Measurements from ENCODE around the gene RIPPLY3.
"Not testable (repeated sequence)": the region's sequence is repeated elsewhere in the genome, so short reads cannot be mapped to it uniquely, and the experiment has no call there.

Gene RIPPLY3

DNA sequence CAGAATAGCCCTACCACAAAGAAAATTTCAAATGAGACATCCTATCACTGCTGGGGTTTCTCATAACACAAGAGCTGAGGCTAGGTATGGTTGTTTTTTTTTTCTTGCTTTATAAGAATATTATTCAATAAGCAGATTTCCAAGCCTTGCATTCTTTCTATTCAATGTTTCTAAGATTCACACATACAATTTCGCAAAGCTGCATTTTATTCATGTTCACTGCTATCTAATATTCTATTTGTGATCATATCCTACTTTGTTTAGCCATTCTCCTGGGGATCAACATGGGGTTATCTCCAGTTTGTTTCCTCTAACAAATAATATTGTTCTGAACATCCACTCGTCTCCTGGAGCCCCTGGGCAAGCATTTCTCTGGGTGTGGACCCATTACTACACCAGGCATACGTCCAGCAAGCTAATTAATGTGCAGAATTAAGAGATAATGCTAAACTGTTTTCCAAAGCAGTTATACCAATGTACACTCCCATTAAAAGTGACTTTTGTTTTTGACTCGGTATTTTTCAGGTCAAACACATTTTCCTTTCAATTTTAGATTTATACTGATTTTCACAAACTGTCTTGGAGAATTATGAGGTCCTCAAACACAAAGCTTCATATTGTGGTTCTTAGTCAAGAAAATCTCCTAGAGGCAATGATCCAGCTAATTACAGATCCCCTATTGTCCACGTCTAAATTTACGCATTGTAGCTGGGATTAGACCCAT, 24.4 kb upstream of the RIPPLY3 start:
- FAIRE-seq = no peak

DNA sequence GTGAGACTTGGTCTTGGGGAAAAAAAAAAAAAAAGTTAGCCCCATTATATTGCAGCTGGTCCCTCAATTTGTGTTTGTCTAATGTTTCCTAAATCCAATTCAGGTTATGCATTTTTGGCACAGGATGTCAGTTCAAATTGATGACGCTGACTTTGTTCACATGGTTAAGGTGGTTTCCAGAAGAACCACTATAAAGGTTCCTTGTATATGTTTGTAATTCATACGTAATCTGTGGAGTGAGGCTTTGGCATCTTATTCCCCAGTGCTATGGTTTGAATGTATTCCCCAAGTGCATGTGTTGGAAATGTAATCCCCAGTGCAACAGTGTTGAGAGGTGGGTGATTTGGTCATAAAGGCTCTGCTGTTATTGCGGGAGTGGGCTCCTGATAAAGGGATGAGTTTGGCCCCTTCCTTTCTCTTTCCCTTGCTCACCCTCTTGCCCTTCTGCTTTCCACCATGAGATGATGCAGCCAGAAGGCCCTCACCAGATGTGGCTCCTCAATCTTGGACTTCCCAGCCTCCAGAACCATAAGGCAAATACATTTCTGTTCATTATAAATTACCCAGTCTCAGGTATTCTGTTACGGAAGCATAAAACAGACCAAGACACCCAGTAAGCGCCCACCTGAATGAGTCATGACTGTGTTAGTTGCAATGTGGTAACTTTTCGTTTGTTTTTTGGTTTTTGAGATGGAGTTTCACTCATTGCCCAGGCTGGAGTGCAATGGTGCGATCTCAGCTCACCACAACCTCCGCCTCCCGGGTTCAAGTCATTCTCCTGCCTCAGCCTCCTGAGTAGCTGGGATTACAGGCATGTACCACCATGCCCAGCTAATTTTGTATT, 20.5 kb upstream of the RIPPLY3 start:
- no peak for FAIRE-seq

DNA sequence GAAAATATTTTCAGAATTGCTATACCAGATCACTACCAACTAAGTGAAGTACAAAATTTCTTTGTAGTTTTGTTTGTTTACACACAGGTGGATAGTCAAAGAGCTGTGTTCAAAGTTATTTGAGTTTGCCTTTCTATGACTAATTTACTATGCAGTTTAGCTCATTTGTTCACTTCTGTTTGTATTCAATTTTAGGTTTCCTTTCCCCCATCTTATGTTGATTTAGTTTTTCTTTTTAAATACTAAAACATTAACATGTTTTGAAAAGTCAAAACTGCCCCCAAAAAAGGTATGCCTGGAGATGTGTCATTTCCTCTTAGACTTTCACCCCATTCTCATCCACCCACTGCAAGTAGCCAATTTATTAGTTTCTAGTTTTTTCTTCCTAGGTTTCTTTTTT, 18.7 kb upstream of the RIPPLY3 start:
- FAIRE-seq = no peak

DNA sequence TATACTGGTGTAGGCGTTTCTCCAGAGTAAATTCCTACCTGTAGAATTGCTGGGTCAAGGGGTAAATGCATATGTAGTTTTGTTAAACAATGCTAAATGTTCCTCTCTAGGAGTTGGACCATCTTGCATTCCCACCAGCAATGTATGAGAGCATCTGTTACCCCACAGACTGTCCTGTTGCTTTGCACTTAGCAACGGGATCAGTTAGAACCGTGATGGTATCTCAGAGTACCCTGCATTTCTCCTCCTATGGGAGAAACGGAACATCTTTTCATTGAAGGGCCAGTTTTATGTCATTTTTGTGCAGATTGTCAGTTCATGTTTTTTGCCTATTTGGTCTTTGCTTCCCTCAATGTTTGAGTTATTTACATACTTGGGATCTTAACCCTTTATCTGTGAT, 18.0 kb upstream of the RIPPLY3 start:
- no peak for FAIRE-seq

DNA sequence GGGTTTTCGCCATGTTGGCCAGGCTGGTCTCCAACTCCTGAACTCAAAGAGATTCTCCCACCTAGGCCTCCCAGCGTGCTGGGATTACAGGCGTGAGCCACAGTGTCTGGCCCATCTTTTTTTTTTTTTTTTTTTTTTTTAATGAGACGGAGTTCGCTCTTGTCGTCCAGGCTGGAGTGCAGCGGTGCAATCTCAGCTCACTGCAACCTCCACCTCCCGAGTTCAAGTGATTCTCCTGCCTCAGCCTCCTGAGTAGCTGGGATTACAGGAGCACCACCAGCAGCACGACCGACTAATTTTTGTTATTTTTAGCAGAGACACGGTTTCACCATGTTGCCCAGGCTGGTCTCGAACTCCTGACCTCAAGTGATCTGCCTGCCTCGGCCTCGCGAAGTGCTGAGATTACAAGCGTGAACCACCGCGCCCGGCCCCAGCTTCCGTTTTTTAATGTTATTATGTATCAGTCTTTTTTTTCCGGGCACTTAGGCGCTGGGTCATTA, 17.3 kb upstream of the RIPPLY3 start:
- FAIRE-seq = not testable (repeated sequence)

DNA sequence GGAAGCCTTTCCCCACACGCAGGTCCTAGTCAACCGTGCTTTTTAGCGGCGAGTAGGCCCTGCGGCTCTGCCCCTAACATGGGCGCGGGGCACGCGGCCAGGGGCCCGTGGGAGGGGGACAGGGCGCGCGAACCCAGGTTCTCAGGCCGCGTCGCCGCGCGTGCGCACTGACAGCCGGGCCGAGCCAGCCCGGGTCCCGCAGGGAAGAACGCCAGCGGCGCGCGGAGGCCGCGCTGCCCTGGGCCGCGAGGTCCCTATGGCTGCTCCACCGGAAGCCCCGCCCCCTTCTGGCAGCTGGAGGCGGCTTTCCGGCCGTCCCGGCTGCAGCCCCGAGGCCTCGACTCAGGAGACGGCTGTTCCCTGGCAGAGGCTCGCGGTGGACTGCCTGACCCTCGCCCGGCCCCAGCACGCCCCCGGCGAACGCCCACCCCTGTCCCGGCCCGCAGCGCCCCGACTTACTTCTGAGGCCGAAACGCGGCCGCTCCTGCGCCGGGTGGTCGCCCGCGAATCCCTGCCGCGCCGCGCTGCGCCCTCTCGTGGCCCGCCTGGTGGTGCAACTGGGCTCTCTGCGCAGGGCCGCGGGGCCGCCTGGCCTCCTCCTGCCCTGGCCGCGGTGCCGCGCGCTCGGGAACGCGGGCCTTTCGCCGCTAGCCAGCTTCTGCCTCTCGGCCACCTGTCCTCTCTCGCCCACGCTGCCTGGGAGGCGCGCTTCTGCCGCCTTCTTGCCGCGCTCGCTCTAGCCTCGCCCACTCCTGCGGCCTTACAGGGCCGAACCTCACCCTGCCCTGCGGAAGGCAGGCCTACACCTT, 16.6 kb upstream of the RIPPLY3 start:
- no peak for FAIRE-seq

DNA sequence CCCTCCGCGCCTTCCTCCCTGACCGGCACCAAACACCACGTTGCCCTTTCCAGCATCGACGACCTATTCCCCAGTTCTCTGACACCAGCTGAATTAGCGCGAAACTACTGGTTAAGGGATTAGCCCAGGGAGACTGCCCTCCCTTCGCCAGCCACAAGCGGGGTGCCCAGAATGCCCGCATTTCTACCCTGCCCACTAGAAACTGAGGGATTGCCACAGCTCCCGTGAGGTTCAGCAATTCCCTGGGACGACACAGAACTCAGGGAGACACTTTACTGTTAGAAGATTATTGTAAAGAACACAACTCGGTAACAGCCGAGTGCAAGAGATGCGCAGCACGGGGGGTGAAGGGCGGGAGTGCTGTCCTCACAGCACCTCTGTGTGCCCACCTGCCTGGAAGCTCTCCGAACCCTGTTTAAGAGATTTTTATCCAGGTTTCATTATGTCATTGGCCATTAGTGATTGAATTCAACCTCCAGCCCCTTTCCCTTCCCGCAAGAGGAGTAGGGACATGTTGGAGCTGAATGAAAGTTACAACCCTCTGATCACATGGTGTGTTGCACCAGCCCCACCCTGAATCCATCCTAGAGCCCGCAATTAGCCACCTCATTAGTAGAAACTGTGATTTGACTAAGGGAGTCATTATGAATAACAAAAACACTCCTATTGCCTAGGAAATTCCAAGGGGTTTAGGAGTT, 15.8 kb upstream of the RIPPLY3 start:
- FAIRE-seq = no peak

DNA sequence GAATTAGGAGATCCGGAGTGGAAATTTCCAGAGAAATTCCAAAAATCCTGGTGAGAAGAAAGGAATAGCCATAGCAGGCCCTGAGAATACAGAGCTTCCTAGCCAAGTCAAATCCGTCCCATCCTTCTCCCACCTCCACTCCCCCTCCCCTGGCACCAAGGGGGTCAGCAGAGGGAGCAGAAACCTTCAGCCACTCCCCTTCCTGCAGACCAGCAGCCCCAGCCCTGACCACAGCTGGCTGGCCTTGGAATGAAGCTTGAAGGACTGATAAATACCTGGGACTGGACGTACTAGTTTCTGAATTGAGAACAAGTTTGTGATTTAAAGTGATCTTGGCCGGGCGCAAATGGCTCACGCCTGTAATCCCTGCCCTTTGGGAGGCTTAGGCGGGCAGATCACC, 13.8 kb upstream of the RIPPLY3 start:
- no peak for FAIRE-seq

DNA sequence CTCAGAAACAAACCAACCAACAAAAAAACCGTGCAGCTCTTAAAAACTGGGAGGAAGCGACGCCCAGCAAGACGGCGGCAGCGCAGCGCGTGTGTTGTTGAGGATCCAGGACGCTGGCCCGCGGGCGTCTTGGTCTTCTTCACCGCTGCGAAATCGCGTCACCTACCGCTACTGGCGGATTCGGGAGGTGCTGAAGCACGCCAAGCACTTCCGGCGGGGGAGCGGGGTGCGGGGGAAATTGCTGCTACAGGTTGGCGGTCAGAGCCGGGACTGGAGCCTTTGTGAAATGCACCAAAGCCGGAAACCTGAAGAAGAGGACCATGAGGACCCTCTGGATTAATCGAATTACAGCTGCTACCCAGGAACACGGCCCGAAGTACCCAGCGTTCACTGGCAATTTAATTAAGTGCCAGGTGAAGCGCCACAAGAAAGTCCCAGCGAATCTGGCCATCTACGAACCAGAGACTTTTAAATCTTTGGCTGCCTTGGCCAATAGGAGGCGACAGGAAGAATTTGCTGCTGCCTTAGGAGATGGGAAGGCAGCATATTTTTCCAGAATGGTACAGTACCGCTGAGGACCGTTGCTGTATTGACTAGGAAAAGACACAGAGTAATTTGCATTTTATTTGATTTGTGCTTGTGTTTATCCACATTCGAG, 11.9 kb upstream of the RIPPLY3 start:
- no peak for FAIRE-seq

DNA sequence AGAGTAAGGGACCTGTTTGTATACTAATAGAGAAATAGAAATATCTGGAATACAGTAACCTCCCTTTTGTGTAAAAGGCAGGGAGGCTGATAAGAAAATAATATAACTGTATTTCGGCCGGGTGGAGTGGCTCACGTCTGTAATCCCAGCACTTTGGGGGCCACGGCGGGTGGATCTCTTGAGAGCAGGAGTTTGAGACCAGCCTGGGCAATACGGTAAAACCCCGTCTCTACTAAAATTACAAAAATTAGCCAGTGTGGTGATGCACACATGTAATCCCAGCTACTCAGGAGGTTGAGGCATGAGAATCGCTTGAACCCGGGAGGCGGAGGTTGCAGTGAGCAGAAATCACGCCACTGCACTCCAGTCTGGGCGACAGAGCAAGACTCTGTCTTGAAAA, 11.2 kb upstream of the RIPPLY3 start:
- FAIRE-seq = not testable (repeated sequence)

DNA sequence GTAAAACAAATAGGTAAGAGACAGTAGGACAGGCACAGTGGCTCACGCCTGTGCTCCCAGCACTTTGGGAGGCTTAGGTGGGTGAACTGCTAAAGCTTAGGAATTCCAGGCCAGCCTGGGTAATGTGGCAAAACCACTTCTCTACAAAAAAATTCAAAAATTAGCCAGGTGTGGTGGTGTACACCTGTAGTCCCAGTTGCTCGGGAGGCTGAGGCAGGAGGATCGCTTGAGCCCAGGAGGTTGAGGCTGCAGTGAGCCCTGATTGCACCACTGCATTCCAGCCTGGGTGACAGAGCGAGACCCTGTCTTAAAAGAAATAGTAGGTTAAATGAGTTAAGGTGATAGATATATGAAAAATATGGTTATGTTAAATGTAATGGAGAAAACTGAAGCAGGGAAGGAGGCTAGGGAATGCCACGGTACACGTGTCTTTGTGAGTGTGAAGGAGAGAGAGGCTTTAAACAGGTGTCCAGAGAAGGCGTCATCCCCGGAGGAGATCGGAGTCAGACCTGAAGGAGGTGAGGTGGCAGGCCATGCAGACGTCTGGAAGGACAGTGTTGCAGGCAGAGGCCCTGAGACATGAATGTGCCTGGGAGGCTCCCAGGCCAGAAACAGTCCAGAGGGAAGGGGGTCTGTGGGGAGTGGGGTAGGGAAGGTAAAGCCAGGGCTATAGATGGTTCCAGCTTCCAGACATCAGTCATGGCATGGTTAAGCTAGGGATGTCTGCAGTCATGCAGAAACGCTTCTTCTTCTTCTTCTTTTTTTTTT, 7.2 kb upstream of the RIPPLY3 start:
- no peak for FAIRE-seq

DNA sequence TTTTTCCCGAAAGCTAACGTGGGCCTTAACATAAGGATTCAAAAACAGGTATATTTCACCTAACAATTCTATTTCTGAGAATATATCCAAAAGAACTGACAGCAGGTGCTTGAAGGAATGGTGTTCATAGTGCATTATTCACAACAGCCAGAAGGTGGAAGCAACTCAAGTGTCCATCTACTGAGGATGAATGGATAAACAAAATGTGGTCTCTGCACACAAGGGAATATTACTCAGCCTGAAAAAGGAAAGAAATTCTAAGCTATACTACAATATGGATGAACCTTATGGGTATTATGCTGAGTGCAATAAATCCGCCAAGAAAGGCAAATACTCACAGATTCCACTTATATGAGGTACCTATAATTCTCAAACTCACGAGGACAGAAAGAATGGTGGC, 6.1 kb upstream of the RIPPLY3 start:
- FAIRE-seq = no peak

DNA sequence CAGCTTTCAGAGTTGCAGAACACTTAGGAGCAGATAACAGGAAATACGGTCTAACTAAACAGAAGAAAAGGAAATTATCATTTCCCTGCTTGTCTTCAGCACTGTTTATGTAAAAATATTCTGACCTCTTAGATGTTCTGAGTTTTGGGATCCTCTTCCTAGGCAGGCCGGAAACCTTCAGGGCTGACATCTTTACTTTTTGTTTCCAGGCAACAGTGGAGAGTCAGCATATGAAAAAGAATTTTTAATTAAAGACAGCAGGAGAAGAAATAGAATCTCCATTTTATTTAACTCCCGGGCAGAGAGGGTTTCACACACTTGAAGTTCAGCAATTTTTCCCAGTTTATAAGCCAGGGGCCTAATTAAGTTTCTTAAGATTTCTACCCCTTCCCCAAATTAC, 5.1 kb upstream of the RIPPLY3 start:
- FAIRE-seq = no peak

DNA sequence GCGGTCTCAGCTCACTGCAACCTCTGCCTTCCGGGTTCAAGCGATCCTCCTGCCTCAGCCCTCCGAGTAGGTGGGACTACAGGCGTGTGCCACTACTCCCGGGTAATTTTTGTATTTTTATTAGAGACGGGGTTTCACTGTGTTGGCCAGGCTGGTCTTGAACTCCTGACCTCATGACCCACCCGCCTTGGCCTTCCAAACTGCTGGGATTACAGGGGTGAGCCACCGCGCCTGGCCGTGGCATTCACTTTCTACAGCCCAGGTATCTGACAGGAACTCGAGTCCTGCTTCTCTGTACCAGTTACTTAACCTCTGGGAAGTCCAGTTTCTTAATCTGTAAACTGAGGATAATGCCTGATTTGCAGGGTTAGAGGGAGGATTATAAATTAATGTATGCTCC, 3.7 kb upstream of the RIPPLY3 start:
- not testable (repeated sequence) for FAIRE-seq

DNA sequence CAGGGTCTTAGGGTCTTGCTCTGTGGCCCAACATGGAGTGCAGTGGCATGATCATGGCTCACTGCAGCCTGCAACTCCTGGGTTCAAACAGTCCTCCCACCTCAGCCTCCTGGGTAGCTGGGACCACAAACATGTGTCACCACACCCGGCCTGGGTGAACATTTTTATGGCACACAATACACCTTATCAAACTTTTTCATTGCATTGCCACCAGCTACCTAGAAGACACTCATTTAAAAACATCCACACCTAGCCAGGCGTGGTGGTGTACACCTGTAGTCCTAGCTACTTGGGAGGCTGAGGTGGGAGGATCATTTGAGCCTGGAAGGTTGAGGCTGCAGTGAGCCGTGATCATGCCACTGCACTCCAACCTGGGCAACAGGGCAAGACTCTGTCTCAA, 2.6 kb upstream of the RIPPLY3 start:
- FAIRE-seq = not testable (repeated sequence)

DNA sequence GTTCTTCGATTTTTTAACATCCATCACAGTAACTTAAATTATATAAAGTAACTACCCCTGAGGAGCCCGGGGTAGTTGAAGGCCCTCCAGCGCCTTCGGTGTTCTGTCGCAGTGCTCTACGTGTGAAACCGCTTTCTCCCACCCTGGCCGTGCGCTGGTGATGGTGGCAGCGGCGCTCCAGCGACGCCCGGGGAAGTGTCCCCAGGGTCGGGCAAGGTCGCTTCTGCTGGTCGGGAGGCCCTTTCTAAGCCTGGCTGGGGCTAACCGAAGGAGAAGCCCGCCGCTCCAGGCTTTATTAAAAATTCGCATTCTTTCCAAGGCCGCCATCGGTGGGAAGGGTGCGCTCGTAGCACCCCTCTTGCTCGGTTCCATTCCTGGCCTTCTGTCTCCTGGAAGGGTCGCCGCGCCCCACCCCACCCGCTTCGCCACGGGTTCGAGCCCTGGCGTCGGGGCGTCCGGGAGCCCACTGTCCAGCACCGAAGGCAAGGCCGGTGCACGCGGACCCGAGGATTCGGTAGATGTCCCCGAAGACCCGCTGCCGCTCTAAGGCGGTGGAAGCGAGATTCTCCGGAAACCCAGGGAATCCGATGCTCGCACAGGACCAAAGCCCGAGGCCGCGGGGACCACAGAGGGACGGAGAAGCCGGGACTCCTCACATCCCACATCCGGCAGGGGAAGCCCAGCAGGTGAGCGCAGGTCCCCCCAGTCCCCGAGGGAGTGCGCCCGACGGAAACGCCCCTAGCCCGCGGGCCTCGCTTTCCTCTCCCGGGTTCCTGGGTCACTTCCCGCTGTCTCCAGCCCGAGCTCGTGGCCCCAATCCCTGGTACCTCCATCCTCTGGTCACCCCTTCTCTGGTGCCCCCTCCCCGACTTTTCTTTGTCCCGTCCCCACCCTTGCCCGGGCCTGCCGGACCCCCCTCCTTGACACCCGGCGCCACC, 685 bp upstream of the RIPPLY3 start:
- no peak for FAIRE-seq

DNA sequence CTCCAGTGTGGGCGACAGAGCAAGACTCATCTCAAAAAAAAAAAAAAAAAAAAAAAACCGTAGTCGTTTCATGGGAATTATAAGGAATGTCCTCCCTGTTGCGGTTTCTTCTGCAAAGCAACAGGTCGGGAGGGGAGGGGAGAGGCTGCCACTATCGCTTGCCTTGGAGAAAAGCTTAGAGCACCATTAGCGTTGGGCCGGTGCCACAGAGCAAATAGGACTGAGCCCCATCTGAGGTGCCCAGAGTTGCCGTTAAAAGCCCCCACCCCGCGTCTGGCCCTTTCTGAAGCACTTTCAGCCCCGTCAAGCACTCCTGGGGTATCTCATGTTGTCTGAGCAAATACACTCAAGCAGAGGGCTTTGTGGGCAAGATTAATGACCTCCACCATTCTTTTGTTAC, 2.2 kb downstream of the RIPPLY3 start:
- FAIRE-seq = no peak

DNA sequence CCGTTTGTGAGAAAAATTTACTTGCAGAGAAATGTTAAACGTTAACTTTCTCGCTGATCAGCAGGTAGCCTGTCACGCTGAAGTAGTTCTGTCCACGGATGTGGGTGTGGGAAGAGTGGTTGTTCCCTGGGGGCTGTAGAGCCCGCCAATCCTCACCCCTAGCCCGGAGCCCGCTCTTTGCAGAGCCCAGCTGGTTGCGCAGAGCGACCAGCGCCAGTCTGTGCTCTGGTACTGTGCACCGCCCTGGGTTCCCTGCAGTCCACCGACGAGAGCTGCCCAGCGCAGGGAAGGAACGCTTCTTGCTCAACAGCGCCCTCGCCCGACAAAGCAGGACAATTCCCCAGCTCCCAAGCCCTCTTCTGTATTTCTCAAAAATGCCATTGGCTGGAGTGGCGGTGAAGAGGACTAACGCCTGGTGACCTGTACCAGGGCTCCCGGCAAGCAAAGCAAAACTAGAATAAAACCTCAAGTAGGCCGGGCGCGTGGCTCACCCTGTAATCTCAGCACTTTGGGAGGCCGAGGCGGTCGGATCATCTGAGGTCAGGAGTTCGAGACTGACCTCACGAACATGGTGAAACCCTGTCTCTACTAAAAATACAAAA, 3.3 kb downstream of the RIPPLY3 start:
- no peak for FAIRE-seq

DNA sequence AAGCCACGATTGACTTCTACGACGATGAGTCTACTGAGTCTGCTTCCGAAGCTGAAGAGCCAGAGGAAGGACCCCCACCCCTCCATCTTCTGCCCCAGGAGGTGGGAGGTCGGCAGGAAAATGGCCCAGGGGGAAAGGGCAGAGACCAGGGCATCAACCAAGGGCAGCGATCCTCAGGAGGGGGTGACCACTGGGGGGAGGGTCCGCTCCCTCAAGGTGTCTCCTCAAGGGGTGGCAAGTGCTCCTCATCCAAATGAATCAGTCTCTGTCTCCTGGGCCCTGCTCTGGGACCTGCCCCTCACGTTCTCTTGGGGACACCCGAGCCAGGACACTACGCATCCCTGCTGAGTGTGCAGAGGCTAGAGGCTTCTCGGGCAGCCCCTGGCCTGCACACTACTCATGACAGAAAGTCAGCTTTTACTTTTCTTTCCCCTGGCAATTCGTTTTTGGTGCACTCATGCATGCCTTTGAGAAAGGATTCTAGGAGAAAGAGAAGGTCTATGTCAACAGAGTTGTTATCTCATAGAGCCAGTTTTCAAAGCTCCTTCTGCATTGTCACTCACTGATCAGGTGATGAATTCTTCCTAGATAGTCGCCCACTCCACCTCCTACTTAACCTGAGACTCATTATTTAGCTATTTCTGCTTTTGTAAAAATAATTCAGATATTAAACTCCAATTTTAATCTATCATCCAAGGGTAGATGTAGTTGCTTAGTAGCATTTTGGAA, 11.6 kb downstream of the RIPPLY3 start:
- no peak for FAIRE-seq
